ENCODE data around the gene IER2.

IER2 gene

GRCh38 chr19:13134626-13135025 is 15.6 kb upstream of the IER2 start:
- H3K4me3 ChIP-seq (ENCODE audit: low read length): no peak overlapping the region
- no peak for TF ChIP-seq CTCF (IDR thresholded peaks at IDR 0.05; ENCODE audit: insufficient read depth, low read depth, low read length, missing control alignments)

GRCh38 chr19:13135068-13136062 is 14.8 kb upstream of the IER2 start:
- no peak for TF ChIP-seq CTCF (IDR thresholded peaks at IDR 0.05; ENCODE audit: insufficient read depth, low read depth, low read length, missing control alignments)
- H3K4me3 ChIP-seq (ENCODE audit: low read length): no peak overlapping the region
- no peak for DNase-seq (ENCODE audit: low read depth)

More at GRCh38 chr19:13134626-13135025, 15.6 kb upstream of the IER2 start:
- no peak for DNase-seq (ENCODE audit: low read depth)

DNA sequence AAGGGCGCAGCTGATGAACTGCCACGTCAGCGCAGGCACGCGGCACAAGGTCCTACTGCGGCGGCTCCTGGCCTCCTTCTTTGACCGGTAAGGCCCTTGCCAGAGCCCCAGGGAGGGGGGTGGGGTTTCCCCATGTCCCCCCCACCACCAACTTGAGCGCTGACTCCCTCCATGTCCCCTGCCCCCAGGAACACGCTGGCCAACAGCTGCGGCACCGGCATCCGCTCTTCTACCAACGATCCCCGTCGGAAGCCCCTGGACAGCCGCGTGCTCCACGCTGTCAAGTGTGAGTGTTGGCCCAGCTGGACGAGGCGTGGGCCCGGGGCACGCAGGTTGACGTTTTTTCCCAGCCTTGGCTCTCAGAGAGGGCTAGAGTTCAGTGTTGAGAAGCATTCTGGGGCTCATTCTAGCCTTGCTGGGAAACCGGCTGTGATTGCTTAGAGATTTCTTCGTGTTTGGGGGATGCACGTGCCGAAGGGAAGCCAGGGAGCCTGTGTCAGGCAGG is 12.9 kb upstream of the IER2 start:
- no peak for TF ChIP-seq CTCF (IDR thresholded peaks at IDR 0.05; ENCODE audit: insufficient read depth, low read depth, low read length, missing control alignments)
- no peak for DNase-seq (ENCODE audit: low read depth)
- no peak overlapping the region for H3K4me3 ChIP-seq (ENCODE audit: low read length)

GRCh38 chr19:13138171-13138915 is 11.9 kb upstream of the IER2 start:
- no peak for DNase-seq (ENCODE audit: low read depth)
- no peak overlapping the region for H3K4me3 ChIP-seq (ENCODE audit: low read length)
- no peak for TF ChIP-seq CTCF (IDR thresholded peaks at IDR 0.05; ENCODE audit: insufficient read depth, low read depth, low read length, missing control alignments)

DNA sequence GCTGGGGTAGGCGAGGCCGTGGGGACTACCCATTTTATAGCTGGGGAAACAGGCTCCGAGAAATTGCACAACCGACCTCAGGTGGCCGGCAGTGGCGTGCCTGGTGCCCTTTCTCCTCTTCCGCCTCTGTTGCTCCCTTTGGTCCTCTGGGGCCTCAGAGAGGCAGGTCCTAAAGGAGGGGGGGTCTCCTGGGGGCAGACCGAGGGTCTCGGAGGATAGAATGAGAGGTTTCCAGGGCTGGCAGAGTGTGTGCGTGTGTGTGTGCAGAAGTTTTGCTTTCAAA is 11.4 kb upstream of the IER2 start:
- H3K4me3 ChIP-seq (ENCODE audit: low read length): no peak overlapping the region
- no peak for TF ChIP-seq CTCF (IDR thresholded peaks at IDR 0.05; ENCODE audit: insufficient read depth, low read depth, low read length, missing control alignments)
- no peak for DNase-seq (ENCODE audit: low read depth)

- no peak for TF ChIP-seq CTCF (IDR thresholded peaks at IDR 0.05; ENCODE audit: insufficient read depth, low read depth, low read length, missing control alignments)
- no peak overlapping the region for H3K4me3 ChIP-seq (ENCODE audit: low read length)
- DNase-seq (ENCODE audit: low read depth): no peak
Measured at GRCh38 chr19:13139633-13140311, 10.4 kb upstream of the IER2 start.

All from epithelial cell of esophagus (primary cell).